ENCODE data around the gene MAPK6.
"Not testable (repeated sequence)": the region's sequence is repeated elsewhere in the genome, so short reads cannot be mapped to it uniquely, and the experiment has no call there.

MAPK6 gene

GRCh38 chr15:52042051-52042851 lies 23.2 kb downstream of the MAPK6 start:
- no peak for DNase-seq (ENCODE audit: low read depth)

- DNase-seq (ENCODE audit: low read depth): not testable (repeated sequence)
These were observed 26.8 kb downstream of the MAPK6 start for GRCh38 chr15:52045795-52046298.

GRCh38 chr15:52046552-52046951 lies 27.5 kb downstream of the MAPK6 start:
- not testable (repeated sequence) for DNase-seq (ENCODE audit: low read depth)

GRCh38 chr15:52050416-52050815 lies 31.4 kb downstream of the MAPK6 start:
- peak; percentile 58 for DNase-seq (ENCODE audit: low read depth)

- no peak for DNase-seq (ENCODE audit: low read depth)
These were observed 33.3 kb downstream of the MAPK6 start for GRCh38 chr15:52052066-52052935.

- no peak for DNase-seq (ENCODE audit: low read depth)
These were observed 35.4 kb downstream of the MAPK6 start for GRCh38 chr15:52054381-52054780.

GRCh38 chr15:52054858-52055257 lies 35.8 kb downstream of the MAPK6 start:
- DNase-seq (ENCODE audit: low read depth): not testable (repeated sequence)

- no peak for DNase-seq (ENCODE audit: low read depth)
These were observed 37.0 kb downstream of the MAPK6 start for GRCh38 chr15:52056001-52056400.

- no peak for DNase-seq (ENCODE audit: low read depth)
These were observed 37.5 kb downstream of the MAPK6 start for GRCh38 chr15:52056496-52056895.

GRCh38 chr15:52057996-52058395 lies 39.0 kb downstream of the MAPK6 start:
- DNase-seq (ENCODE audit: low read depth): no peak

- DNase-seq (ENCODE audit: low read depth): peak; percentile 79
These were observed 41.5 kb downstream of the MAPK6 start for GRCh38 chr15:52060501-52060900.

GRCh38 chr15:52066842-52067544 lies 48.0 kb downstream of the MAPK6 start:
- DNase-seq (ENCODE audit: low read depth): no peak

GRCh38 chr15:52067545-52067926 lies 48.5 kb downstream of the MAPK6 start:
- no peak for DNase-seq (ENCODE audit: low read depth)

GRCh38 chr15:52068004-52068615 lies 49.1 kb downstream of the MAPK6 start:
- DNase-seq (ENCODE audit: low read depth): peak; percentile 63

GRCh38 chr15:52069559-52069958 lies 50.5 kb downstream of the MAPK6 start:
- DNase-seq (ENCODE audit: low read depth): peak; percentile 28

- no peak for DNase-seq (ENCODE audit: low read depth)
These were observed 52.6 kb downstream of the MAPK6 start for GRCh38 chr15:52071570-52071969.

GRCh38 chr15:52076889-52077781 lies 58.1 kb downstream of the MAPK6 start:
- peak; percentile 95 for DNase-seq (ENCODE audit: low read depth)

GRCh38 chr15:52078197-52078875 lies 59.3 kb downstream of the MAPK6 start:
- peak; percentile 67 for DNase-seq (ENCODE audit: low read depth)

GRCh38 chr15:52078876-52079700 lies 60.1 kb downstream of the MAPK6 start:
- peak; percentile 64 for DNase-seq (ENCODE audit: low read depth)

Data from amniotic epithelial cell (primary cell).